Measurements from ENCODE around the gene TRIM14.

Gene TRIM14, protein sequence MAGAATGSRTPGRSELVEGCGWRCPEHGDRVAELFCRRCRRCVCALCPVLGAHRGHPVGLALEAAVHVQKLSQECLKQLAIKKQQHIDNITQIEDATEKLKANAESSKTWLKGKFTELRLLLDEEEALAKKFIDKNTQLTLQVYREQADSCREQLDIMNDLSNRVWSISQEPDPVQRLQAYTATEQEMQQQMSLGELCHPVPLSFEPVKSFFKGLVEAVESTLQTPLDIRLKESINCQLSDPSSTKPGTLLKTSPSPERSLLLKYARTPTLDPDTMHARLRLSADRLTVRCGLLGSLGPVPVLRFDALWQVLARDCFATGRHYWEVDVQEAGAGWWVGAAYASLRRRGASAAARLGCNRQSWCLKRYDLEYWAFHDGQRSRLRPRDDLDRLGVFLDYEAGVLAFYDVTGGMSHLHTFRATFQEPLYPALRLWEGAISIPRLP

DNA sequence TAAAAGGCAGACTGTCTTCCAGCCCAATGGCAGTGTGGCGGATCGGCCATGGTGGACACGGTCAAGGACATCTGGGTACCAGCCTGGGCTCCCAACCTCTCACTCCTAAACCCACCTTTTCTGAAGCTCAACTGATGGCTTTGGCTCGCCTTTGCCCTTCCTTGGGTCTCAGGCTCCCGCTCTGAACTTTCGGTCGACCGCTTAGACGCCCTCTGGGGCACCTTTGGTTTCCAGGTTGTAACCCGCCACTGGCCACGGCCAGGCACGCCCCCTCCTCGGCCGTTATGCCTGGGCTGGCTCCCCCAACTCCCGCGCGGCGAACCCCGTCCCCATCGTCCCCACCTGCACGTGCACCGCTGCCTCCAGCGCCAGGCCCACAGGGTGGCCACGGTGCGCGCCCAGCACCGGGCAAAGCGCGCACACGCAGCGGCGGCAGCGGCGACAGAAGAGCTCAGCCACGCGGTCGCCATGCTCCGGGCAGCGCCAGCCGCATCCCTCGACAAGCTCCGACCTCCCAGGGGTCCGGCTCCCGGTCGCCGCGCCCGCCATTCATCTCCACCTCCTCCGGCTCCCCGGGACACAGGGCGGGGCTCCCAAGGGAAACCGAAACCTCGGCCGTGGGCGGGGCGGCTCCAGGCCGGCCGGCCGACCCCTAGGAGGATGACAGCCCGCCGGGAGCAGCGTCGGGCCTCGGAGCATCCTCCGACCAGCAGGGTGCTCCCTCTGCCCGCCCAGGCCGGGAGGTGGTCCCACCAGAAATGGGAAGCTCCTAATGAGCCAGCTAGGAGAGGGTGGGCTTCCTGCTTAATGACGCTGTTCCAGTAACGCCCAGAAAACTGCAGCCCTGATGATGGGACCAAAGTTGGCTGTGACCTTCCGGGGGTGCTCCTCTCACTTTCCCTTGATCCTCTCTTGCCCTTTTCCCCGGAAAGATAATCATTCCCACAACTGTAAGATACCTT lies at the start of gene TRIM14:
TRIM14 (minus strand) TSS at position 583 of the 962 bp plus-strand sequence; CDS start at position 549, 34 bp downstream.
- DNase-seq: peak; percentile 45

DNA sequence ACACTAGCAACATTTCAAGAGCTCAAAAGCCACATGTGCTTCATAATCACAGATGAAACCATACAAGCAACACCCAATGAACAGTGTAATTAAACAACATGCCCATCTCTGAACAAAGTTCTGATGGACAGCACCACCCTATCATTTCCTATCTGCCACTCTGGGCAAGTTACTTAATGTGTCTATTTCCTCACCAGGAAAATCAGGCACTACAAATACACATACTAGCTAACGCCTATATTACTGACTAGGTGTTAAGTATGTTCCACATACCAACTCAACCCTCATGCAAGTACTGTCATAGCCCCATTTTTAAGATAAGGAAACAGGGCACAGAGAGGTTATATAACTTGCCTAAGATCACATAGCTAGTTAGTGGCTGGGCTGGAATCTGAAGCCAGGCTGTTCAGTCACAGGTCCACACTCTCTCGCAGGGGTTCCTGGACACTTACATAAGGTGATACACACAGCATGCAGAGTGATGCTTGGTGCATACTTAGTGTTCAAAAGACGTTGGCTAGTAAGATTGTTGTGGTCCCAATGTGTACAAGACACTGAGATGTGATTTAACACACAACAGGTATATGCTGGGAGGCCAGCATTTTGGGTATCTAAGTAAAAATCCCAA lies 49.2 kb upstream of the TRIM14 start:
- no peak for DNase-seq

DNA sequence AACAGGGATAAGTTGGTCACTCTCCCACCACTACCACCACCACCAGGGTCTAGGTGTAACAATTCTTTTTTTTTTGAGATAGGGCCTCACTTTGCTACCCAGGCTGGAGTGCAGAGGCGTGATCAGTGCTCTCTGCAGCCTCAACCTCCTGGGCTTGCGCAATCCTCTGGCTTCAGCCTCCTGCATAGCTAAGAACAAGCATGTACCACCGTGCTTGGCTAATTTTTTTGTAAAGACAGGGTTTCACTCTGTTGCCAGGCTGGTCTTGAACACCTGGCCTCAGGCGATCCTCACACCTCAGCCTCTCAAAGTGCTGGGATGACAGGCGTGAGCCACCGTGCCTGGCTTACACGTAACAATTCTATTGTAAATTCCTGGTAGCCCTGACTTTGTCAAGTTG lies 45.9 kb upstream of the TRIM14 start:
- no peak for DNase-seq

DNA sequence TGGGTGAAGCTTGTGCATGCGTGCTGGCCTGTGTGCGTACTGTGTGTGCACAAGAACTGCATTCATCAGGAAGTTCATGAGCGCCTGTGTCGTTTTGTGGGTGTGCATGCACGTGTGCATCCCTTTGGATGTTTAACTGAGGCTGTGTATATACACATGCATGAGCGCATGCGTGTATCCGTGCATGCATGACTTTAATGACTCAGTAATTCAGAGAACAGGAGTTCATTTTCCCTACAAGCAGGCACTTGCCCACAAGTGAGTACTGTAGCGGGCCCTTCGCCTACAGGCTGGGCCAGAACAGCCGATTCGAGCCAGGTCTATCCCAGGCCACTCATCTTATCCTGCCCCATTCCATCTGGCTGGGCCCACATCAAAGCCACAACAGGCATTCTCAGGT lies 43.6 kb upstream of the TRIM14 start:
- DNase-seq: no peak

DNA sequence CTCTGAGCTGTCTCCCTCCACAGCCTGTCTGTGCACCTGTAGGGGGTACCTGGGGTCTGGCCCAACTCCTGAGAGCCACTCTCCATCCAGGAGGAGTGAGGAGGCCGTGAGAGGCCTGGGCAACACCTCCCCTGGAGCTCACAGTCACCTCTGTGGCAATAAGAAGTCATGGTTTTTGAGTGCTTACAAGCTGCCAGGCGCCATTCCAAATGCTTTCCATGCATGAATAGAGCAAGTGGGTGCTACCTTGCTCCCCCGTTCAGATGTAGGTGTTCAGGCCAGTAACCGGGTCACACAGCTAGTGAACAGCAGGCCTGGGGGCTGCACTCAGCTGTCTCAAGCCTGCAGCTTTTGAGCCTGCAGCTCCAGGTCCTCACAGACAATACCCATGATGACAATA lies 42.8 kb upstream of the TRIM14 start:
- DNase-seq: no peak

DNA sequence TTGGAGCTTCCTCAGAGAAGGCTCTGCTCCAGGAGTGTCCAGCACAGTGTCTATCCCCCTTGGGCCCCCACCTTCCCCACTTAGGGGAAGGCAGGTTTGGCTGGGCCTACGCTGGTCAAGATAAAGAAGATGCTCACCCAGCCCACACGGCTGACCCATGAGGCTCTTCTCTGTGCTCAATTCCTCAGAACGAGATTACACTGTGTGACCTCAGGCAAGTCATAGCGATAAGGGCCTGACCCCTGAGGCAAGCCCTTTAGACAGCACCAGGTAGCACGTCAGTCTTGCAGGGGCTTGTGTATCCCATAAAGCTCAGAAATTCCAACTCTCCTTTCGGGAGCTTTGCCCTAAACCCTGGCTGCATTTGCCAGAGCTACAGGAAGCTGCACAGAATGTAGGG lies 40.8 kb upstream of the TRIM14 start:
- no peak for DNase-seq

DNA sequence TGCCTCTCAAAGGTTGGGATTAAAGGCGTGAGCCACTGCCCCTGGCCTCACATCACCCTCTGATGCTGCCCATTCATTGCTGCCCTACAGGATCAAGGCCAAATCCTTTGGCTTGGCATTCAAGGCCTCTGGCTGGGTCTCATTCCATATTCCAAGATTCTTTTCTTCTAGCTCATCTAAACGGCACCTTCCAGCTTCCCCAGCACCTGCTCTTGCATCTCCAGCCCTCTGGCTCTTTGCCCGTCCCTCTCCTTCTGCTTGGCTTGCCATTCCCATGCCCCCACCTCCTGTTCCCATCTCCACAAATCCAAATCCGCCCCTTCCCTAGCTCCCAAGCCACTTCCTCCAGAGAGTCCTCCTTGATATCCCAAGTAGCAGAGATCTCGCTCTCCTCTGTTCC lies 40.3 kb upstream of the TRIM14 start:
- no peak for DNase-seq

DNA sequence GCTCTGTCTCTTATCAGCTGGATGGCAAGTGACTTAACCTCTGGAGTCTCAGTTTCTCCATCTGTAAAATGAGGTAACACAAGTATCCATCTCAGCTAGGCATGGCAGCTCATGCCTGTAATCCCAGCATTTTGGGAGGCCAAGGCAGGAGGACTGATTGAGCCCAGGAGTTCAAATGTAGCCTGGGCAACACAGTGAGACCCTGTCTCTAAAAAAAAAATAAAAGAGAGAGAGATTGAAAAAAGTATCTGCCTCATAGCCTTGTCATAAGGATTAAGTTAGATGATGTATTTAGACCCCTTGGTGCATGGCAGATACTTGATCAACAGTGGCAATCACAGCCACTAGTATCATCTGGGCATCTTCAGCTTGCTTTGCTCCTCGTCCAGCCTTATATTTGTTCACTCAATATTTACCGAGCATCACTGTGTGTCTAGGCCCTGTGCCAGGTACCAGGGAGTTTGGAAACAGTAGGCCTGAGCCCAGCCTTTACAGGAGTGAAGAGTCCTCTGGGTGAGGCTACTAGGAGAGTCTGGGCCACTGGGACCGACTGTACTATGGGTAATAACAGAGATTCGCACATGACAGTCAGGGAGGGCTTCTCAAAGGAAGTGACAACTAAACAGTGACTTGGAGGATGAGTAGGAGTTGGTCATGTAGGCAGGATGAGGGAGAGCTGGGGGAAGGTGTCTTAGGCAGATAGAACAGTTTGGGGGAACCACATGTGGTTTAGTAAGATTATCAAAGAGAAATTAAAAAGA lies 39.2 kb upstream of the TRIM14 start:
- no peak for DNase-seq

DNA sequence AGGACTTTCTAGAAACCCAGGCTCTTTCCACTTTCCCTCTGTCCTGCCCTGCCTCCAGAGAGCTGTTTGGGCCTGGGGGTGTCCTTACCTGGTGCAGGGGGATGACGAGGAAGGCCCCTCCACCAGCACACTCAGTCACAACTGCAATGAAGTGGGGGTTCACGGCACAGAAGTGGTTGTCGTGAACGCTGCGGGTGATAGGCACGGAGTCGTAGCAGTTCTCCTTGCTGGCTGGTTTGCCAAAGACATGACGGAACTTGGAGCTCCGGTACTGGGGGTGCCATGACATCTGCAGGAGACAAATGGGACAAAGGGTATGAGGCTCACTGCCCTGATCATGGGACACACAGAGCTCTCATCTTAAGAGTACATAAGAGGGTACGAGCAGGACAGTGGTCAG lies 38.4 kb upstream of the TRIM14 start:
- no peak for DNase-seq

DNA sequence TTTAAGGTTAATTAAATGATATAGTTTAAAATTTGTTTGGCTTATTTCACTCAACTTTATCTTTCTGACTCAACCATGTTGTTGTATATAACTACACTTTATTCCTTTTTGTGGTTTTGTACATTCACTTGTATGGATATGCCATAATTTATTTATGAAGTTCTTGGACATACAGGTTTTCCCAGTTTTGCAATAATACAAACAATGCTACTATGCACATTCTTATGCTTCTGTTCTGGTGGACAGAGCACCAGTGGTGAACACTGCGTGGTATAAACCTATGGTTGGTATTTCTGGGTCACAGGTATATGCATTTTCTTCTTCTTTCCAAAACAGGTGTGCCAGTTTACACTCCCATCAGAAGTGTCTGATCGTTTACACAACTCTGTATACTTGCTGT lies 35.7 kb upstream of the TRIM14 start:
- DNase-seq: no peak

DNA sequence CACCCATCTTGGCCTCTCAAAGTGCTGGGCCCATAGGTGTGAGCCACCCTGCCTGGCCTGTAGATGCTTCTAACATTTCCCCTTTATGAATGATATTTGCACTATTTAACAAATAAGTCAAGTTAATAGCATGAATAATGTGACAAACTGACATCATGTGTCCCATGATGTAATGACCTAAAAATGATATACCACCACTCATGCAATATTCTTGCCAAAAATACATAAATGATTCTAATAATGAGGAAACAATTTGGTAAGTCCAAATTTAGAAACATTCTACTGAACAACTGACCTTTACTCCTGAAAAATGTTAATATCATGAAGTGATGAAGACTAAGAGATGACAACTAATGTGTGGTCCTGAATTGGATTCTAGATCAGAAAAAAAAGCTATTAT lies 33.5 kb upstream of the TRIM14 start:
- DNase-seq: no peak

DNA sequence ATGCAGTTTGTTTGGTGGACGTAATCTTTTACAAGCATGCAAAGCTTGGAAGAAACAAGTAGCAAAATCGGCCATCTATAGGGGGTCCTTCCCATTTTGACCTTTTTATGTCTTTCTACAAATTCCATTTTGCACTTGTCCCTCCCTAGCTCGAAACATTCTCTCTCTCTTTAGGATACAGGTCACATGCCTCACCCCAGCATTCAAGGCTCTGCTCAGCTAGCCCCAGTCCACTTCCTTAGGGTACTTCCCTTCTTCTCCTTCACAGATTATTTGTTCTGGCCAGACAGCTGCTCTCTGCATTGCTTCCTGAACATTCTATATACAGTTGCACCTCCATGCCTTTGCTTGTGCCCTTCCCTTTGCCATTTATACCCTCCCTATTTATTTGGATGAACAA lies 31.7 kb upstream of the TRIM14 start:
- no peak for DNase-seq

DNA sequence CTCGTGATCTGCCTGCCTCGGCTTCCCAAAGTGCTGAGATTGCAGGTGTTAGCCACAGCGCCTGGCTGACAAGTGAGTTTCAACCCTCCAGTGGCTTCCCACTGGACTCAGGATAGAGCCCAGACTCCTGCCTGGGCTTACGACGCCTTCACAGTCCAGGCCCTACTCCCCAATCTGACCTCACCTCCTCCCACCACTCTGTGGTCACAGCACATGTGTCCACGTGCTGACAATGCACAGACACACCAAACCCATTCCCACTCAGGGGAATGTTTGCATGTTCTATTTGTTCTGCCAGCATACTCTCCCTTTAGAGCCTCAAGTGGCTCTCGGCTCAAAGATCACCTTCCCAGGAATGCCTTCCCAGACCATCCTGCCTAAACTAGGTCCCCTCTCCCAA lies 31.1 kb upstream of the TRIM14 start:
- DNase-seq: no peak

DNA sequence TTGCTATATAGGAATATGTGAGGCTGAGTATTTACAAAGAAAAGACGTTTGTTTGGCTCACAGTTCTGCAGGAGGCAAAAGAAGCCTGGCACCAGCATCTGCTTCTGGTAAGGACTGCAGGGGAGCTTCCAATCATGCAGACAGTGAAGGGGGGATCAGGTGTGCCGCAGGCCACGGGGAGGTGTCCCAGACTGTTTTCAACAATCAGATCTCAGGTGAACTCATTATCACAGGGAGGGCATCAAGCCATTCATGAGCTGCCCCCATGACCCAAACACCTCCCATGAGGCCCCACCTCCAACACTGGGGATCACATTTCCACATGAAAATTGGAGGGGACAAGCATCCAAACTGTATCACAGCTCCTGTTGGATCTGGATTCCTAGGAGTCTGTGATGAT lies 30.4 kb upstream of the TRIM14 start:
- DNase-seq: no peak

DNA sequence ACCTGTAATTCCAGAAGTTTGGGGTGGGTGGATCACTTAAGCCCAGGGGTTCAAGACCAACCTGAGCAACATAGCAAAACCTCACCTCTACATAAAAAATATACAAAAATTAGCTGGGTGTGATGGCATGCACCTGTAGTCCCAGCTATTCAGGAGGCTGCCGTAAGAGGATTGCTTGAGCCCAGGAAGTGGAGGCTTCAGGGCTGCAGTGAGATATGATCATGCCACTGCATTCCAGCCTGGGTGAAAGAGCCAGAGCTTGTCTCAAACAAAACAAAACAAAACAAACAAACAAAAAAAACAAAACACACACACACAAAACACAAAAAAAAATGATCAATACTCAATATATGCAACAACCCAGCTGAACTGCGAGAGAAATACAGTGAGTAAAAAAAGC lies 29.5 kb upstream of the TRIM14 start:
- DNase-seq: no peak

DNA sequence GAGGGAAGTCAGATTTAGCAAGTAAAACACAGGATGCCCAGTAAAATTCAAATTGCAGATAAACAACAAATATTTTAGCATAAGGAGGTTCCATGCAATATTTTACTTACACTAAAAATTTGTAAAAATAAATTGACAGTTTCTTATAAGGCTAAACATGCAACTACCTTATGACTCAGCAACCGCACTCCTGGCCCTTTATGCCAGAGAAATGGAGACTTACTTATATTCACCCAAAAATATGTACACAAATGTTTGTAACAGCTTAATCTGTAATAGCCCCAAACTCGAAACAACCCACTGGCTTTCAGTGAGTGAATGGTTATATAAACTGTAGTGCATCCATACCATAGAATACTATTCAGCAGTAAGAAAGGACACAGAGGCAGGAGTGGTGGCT lies 28.6 kb upstream of the TRIM14 start:
- DNase-seq: no peak

DNA sequence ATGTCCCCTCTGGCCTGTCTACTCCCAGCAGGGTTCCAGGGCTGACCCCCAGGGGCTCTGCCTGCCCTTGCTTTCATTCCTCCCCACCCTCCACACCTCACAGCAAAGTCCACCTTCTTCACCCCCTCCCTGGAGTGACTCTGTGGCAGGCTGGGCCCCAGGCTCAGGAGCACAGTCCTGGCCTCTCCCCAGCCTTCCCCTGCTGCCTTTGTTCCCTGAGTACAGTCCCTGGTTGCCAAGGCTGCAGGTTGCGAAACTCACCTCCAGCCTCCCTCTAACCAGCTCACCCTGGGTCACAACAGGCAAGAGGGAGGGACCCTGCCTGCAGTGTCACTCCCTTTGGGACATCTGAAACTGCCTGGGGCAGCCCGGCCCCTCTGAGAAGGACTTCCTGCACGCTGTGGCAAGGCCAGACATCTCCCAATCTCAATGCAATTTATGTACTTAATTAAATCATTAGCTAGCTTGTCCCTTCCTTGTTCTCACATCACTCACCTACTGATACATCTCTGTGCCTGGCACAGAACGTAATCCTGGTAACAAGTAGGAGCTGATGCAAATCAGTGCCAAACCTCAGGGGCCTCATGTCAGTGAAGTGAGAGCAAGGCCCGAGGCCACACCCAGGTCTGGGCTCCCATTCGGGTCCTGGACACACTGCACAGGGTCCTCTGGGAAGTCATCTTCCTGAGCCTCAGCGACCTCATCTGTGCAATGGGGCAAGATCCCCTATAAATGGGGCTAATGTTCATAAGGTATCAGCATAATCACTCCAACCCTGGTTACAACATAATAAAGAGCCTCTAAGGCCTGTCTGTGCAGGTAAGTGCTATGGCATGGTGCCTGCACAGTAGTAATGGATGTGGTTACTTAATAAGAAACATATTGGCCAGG lies 27.3 kb upstream of the TRIM14 start:
- DNase-seq: peak; percentile 30

DNA sequence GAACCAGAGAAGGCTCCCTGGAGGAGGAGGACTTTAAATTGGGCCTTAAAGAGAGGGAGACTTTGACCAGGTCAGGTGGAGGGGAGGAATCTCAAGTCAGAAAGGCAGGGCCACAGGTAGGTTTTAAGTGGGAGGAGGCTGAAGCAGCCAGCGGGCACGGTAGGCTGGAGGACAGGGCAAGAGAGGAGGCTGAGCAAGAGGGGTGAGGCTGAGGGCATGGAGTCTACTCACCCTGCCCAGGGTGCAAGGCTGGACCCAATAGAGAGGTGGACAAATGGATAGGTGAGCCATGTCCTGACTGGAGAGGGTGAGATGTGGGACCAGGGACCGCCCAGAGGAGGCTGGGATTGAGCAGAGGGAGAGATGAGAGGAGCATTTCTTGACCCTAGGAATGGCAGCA lies 25.6 kb upstream of the TRIM14 start:
- no peak for DNase-seq

DNA sequence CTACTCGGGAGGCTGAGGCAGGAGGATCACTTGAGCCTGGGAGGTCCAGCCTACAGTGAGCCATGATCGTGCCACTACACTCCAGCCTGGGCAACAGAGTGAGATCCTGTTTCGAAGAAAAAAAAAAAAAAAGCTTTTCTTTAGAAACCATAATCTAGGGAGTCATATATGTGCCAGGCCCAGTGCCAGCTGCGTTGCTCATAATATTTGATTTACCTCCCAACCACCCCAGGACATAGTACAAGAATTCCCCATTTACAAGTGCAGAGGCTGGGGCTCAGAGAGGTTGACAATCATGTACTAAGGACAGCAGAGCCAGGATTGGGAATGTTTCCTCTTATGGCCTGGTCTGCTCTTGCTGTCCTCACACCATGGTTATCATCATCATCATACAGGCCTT lies 25.1 kb upstream of the TRIM14 start:
- no peak for DNase-seq

DNA sequence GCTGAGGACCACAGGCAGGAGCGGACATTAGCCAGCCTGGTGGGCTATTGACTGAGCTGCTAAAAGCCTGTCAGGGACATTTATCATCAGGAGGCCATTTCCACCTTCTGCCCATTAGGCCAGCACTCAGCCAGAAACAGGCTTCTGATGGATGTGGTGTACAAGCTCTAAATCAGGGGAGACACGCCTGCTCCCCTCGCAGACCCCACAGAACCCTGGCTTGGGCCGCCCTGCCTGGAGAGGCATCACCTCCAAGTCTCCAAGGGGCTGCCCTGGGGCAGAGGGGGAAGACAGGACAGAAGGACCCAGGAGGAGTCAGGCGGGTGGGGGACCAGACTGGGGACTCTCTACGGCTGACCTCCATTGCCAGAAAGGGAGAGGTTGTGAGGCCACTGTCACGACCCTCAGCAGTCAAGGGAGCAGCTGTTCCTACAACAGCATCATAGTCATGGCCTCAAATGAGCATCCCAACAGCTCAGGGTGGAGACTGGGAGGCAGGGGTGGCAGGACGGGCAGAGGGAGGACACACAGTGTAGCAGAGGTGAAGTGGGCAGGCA lies 24.0 kb upstream of the TRIM14 start:
- no peak for DNase-seq

DNA sequence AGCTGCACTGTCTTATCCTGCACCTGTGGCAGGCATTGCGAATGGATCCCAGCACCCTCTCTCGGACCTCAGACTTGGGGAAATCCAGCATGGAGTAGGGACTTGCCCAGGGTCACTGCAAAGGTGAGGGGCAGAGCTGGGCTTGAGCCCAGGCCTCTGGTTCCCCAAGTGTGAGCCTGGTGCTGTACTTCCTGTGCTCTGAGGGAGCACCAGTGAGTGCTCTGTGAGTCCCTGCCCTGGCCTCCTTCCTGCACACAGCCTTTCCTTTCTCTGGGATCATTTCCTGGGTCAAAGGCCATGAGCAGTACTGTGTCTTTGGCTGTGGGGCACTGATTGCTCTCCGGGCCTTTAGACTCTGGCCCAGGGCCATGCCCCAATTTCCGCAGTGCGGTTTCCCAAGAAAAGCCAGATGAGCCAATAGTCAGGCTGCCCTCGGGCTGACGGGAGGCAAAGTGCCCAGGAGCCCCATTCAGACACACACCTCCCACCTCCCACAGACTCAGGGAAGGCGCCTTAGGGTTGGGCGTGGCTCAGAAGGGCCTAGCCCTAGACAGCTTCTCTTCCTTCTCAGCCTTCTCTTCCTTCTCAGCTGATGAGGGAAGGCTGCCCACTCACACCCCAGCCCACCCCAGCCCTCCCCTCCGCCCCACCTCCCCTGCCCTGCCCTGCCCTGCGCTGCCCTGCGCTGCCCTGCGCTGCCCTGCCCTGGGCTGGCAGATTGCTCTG lies 23.3 kb upstream of the TRIM14 start:
- peak; percentile 15 for DNase-seq
